Muscle of leg (tissue), 11 donors: ENCODE measurements around the gene SLC7A9. TPM values are rescaled to one million over a fixed set of nuclear protein-coding genes. Genes with fewer than 3 reads are reported as not detected.
"Not testable (repeated sequence)": the region's sequence is repeated elsewhere in the genome, so short reads cannot be mapped to it uniquely, and the experiment has no call there.

ENCODE experiments used
- DNase-seq: peaks from one replicate; pipeline ENCODE4 v3.0.0; 2013
- H3K27ac ChIP-seq: one replicate; pipeline ENCODE4 v1.5.1; 2013; ENCODE audit warnings: mild to moderate bottlenecking, low read length, control low read depth
- H3K27me3 ChIP-seq: one replicate; pipeline ENCODE4 v1.6.1; 2013; ENCODE audit warnings: low read length; ENCODE audit not compliant: control insufficient read depth, insufficient read depth
- H3K36me3 ChIP-seq: one replicate; pipeline ENCODE4 v1.6.1; 2013; ENCODE audit warnings: low read length; ENCODE audit not compliant: control insufficient read depth, insufficient read depth
- H3K4me1 ChIP-seq: one replicate; pipeline ENCODE4 v1.6.1; 2013; ENCODE audit warnings: low read length; ENCODE audit not compliant: control insufficient read depth, insufficient read depth
- H3K4me3 ChIP-seq: one replicate; pipeline ENCODE4 v1.5.1; 2013; ENCODE audit warnings: low read length, control low read depth
- H3K9me3 ChIP-seq: replicated peaks from 2 replicates; pipeline ENCODE4 v1.6.1; 2013; ENCODE audit warnings: low read depth, low read length; ENCODE audit not compliant: control insufficient read depth
- WGBS: methylation state at CpG from one replicate; pipeline ENCODE4 v1.1.5; 2013; ENCODE audit warnings: missing lambda C conversion rate; ENCODE audit not compliant: insufficient coverage; 5-methylcytosine and 5-hydroxymethylcytosine counted together
- polyA plus RNA-seq, 8 donors: library from polyadenylated mRNA; unstranded; fragments of 120-200 nt; gene quantifications; one replicate each; pipeline versions ENCODE4 v1.2.1 to v1.2.3, GENCODE V29; 2013; ENCODE audit warnings: inconsistent platforms in 1 of 8, low replicate concordance in 1 of 8; ENCODE audit not compliant: insufficient read length in 8 of 8, insufficient read depth in 1 of 8
- total RNA-seq: library from RNA; stranded (reverse); fragments of 120-200 nt; gene quantifications from one replicate; pipeline ENCODE4 v1.2.4, GENCODE V29; 2013

Gene SLC7A9
- total and polyA plus RNA-seq, 9 donors, result 0.18 to 2.1 (median 0.38) TPM

GRCh38 chr19:32808236-32808635 is 61.3 kb downstream of the SLC7A9 start:
- 87% methylated on average over 3 of the region's 4 CpGs for WGBS
- H3K36me3 ChIP-seq, result no peaks in the 10 kb centered on the region
- no peak overlapping the region for H3K27ac ChIP-seq
- DNase-seq, result no peak
- no peaks in the 10 kb centered on the region for H3K27me3 ChIP-seq
- no peaks in the 10 kb centered on the region for H3K4me1 ChIP-seq
- no peak overlapping the region for H3K4me3 ChIP-seq
- H3K9me3 ChIP-seq, result no peaks in the 10 kb centered on the region

GRCh38 chr19:32802840-32803239 is 66.7 kb downstream of the SLC7A9 start:
- Histone ChIP-seq H3K36me3 (no peaks in the 10 kb centered on the region), H3K4me3 (no peak overlapping the region), H3K9me3 (no peaks in the 10 kb centered on the region), H3K27ac (no peak overlapping the region), H3K27me3 (no peaks in the 10 kb centered on the region), H3K4me1 (no peaks in the 10 kb centered on the region)
- DNase-seq, result no peak
- 90% methylated on average over 11 of the region's 12 CpGs for WGBS

GRCh38 chr19:32800754-32801153 is 68.8 kb downstream of the SLC7A9 start:
- DNase-seq, result no peak
- Histone ChIP-seq H3K27me3 (no peaks in the 10 kb centered on the region), H3K4me3 (no peak overlapping the region), H3K4me1 (no peaks in the 10 kb centered on the region), H3K36me3 (no peaks in the 10 kb centered on the region), H3K27ac (no peak overlapping the region), H3K9me3 (no peaks in the 10 kb centered on the region)
- no CpG with 5 or more reads among the region's 4 CpGs for WGBS

- Histone ChIP-seq H3K27me3 (no peaks in the 10 kb centered on the region), H3K27ac (no peak overlapping the region), H3K4me3 (no peak overlapping the region), H3K9me3 (no peaks in the 10 kb centered on the region), H3K4me1 (no peaks in the 10 kb centered on the region), H3K36me3 (no peaks in the 10 kb centered on the region)
- DNase-seq, result no peak
These were observed 69.4 kb downstream of the SLC7A9 start for GRCh38 chr19:32800191-32800590.

GRCh38 chr19:32798201-32798600 is 71.4 kb downstream of the SLC7A9 start:
- 80% methylated on average over 1 of the region's 4 CpGs for WGBS
- Histone ChIP-seq H3K4me3 (no peak overlapping the region), H3K9me3 (no peaks in the 10 kb centered on the region), H3K27ac (no peak overlapping the region), H3K36me3 (no peaks in the 10 kb centered on the region), H3K27me3 (no peaks in the 10 kb centered on the region), H3K4me1 (no peaks in the 10 kb centered on the region)
- DNase-seq, result peak; percentile 42

GRCh38 chr19:32789429-32789828 is 80.1 kb downstream of the SLC7A9 start:
- no peak for DNase-seq
- Histone ChIP-seq H3K27me3 (no peaks in the 10 kb centered on the region), H3K27ac (no peak overlapping the region), H3K9me3 (no peaks in the 10 kb centered on the region), H3K36me3 (no peaks in the 10 kb centered on the region), H3K4me1 (no peaks in the 10 kb centered on the region), H3K4me3 (no peak overlapping the region)
- 84% methylated on average over 7 of the region's 10 CpGs for WGBS

GRCh38 chr19:32787895-32788294 is 81.7 kb downstream of the SLC7A9 start:
- not testable (repeated sequence) for H3K27ac ChIP-seq, DNase-seq, H3K36me3 ChIP-seq, H3K9me3 ChIP-seq, H3K4me3 ChIP-seq, H3K27me3 ChIP-seq, H3K4me1 ChIP-seq
- 92% methylated on average over 2 of the region's 5 CpGs for WGBS

GRCh38 chr19:32787161-32787813 is 82.3 kb downstream of the SLC7A9 start:
- H3K4me1 ChIP-seq, H3K27ac ChIP-seq, H3K36me3 ChIP-seq, H3K9me3 ChIP-seq, H3K27me3 ChIP-seq, DNase-seq, H3K4me3 ChIP-seq: not testable (repeated sequence)
- WGBS, result 56% methylated on average over 8 of the region's 12 CpGs

- not testable (repeated sequence) for H3K9me3 ChIP-seq, H3K27me3 ChIP-seq, H3K27ac ChIP-seq, H3K36me3 ChIP-seq, H3K4me3 ChIP-seq, H3K4me1 ChIP-seq, DNase-seq
- WGBS, result no CpG with 5 or more reads among the region's 1 CpG
These were observed 87.5 kb downstream of the SLC7A9 start for GRCh38 chr19:32782089-32782488.

- H3K4me1 ChIP-seq, result no peaks in the 10 kb centered on the region
- H3K4me3 ChIP-seq, result no peak overlapping the region
- H3K9me3 ChIP-seq, result peaks cover 4% of the 10 kb centered on the region
- no peak for DNase-seq
- H3K36me3 ChIP-seq, result no peaks in the 10 kb centered on the region
- no peaks in the 10 kb centered on the region for H3K27me3 ChIP-seq
- H3K27ac ChIP-seq, result no peak overlapping the region
- WGBS, result no CpG with 5 or more reads among the region's 2 CpGs
These were observed 88.3 kb downstream of the SLC7A9 start for GRCh38 chr19:32781280-32781679.
